RWPE2 (cell line): Measurements from ENCODE around the gene CDH26.

ENCODE experiments used
- ATAC-seq: fragments of 200-7000 bp; cut with Tn5 transposase; 3 replicates; pipeline ENCODE4 v1.9.1; 2021; ENCODE audit warnings: low read depth
- DNase-seq: peaks from one replicate; pipeline ENCODE4 v3.0.0-alpha.2; 2020; ENCODE audit warnings: low spot score
- H3K27ac ChIP-seq: fragments of 450-650 bp; 2 replicates; pipeline ENCODE4 v1.5.1; 2017; ENCODE audit warnings: mild to moderate bottlenecking; ENCODE audit not compliant: poor library complexity, severe bottlenecking
- H3K27me3 ChIP-seq: fragments of 250-450 bp; sonication (Bioruptor Pico); 2 replicates; pipeline ENCODE4 v1.5.1; 2021; ENCODE audit warnings: mild to moderate bottlenecking, moderate library complexity; ENCODE audit not compliant: insufficient read depth, poor library complexity, severe bottlenecking
- H3K36me3 ChIP-seq: fragments of 250-450 bp; sonication (Bioruptor Pico); 2 replicates; pipeline ENCODE4 v1.5.1; 2020; ENCODE audit warnings: low read depth, mild to moderate bottlenecking, moderate library complexity
- H3K4me1 ChIP-seq: fragments of 250-450 bp; sonication (Bioruptor Pico); 2 replicates; pipeline ENCODE4 v1.5.1; 2021; ENCODE audit warnings: mild to moderate bottlenecking, moderate library complexity; ENCODE audit not compliant: insufficient read depth, poor library complexity, severe bottlenecking
- H3K4me3 ChIP-seq: fragments of 250-450 bp; sonication (Bioruptor Pico); 2 replicates; pipeline ENCODE4 v1.5.1; 2021; ENCODE audit warnings: mild to moderate bottlenecking, moderate library complexity; ENCODE audit not compliant: severe bottlenecking
- H3K9me3 ChIP-seq: fragments of 250-450 bp; sonication (Bioruptor Pico); 2 replicates; pipeline ENCODE4 v1.5.1; 2021; ENCODE audit warnings: mild to moderate bottlenecking, moderate library complexity; ENCODE audit not compliant: severe bottlenecking
- TF ChIP-seq, protein P1 (sequence below): fragments of 450-650 bp; IDR thresholded peaks from one replicate; pipeline ENCODE4 v1.5.1; 2017; ENCODE audit warnings: mild to moderate bottlenecking, moderate library complexity; ENCODE audit not compliant: poor library complexity, severe bottlenecking

CDH26 gene

DNA sequence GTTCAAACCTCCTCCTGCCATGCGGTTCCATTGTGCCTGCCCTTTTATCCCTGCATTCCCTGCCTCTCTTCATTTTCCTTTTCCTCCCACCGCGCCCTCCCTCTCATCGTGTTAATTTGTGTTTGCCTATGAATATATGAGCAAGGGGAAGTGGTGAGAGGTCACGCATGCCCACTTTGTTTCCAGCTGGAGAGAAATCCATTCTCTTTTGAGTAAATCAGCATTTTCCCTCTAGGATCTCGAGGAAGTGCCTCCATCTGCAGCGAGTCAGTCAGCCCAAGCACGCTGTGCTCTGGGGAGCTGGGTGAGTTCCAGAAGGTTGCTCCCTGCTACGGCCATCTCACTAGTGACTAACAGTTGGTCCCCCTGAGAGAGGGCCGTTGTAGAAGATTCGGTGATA is 42.9 kb downstream of the CDH26 start:
- DNase-seq (no peak), ATAC-seq (no peak)
- Histone ChIP-seq H3K36me3 (no peaks in the 10 kb centered on the region), H3K27me3 (no peaks in the 10 kb centered on the region), H3K27ac (no peak overlapping the region), H3K4me1 (no peaks in the 10 kb centered on the region), H3K9me3 (no peaks in the 10 kb centered on the region), H3K4me3 (no peak overlapping the region)
- TF ChIP-seq, protein P1, sequence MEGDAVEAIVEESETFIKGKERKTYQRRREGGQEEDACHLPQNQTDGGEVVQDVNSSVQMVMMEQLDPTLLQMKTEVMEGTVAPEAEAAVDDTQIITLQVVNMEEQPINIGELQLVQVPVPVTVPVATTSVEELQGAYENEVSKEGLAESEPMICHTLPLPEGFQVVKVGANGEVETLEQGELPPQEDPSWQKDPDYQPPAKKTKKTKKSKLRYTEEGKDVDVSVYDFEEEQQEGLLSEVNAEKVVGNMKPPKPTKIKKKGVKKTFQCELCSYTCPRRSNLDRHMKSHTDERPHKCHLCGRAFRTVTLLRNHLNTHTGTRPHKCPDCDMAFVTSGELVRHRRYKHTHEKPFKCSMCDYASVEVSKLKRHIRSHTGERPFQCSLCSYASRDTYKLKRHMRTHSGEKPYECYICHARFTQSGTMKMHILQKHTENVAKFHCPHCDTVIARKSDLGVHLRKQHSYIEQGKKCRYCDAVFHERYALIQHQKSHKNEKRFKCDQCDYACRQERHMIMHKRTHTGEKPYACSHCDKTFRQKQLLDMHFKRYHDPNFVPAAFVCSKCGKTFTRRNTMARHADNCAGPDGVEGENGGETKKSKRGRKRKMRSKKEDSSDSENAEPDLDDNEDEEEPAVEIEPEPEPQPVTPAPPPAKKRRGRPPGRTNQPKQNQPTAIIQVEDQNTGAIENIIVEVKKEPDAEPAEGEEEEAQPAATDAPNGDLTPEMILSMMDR = no peak

DNA sequence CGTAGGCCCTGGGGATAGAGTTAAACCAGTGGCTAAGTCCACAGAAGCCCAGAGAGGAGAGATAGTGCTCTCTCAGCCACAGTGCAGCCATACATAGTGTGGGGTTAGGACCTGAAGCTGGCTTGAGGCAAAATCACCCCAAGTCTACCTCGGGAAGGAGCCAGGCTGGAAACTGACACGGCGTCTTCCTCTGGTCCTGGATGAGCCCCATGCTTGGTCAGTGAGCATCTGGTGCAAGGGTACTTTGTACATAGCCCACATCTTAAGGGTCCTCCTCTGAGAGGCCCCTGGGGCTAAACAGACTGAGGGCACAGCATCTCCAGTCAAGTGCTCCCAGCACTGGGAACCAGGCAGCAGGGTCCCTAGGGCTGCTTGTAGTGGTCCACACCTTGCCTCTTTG is 45.6 kb downstream of the CDH26 start:
- Histone ChIP-seq H3K36me3 (no peaks in the 10 kb centered on the region), H3K27ac (no peak overlapping the region), H3K4me1 (no peaks in the 10 kb centered on the region), H3K4me3 (no peak overlapping the region), H3K27me3 (no peaks in the 10 kb centered on the region), H3K9me3 (no peaks in the 10 kb centered on the region)
- ATAC-seq = no peak
- DNase-seq = no peak
- TF ChIP-seq, protein P1 = no peak

DNA sequence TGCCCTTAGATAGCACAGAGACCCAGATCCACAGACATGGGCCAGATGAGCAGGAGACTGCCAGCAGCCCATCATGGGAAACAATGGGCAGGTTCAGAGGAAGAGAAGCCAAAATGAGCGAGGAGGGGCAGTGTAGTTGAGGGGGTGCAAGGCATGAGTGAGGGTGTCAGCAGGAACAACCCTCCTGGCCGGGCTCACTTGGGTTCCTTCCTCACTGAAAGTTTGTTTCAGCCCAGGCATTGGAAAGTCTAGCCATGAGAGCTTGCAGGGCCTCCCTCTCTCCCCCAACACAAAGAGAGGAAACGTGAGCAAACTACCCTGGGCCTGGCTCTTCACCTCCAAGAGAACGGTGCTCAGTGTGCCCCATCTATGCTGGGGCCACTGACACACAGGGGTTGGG is 48.0 kb downstream of the CDH26 start:
- no peak for ATAC-seq
- H3K36me3 ChIP-seq = no peaks in the 10 kb centered on the region
- H3K4me1 ChIP-seq = no peaks in the 10 kb centered on the region
- H3K27ac ChIP-seq = no peak overlapping the region
- H3K4me3 ChIP-seq = no peak overlapping the region
- H3K27me3 ChIP-seq = no peaks in the 10 kb centered on the region
- DNase-seq = no peak
- TF ChIP-seq, protein P1 = no peak
- no peaks in the 10 kb centered on the region for H3K9me3 ChIP-seq

DNA sequence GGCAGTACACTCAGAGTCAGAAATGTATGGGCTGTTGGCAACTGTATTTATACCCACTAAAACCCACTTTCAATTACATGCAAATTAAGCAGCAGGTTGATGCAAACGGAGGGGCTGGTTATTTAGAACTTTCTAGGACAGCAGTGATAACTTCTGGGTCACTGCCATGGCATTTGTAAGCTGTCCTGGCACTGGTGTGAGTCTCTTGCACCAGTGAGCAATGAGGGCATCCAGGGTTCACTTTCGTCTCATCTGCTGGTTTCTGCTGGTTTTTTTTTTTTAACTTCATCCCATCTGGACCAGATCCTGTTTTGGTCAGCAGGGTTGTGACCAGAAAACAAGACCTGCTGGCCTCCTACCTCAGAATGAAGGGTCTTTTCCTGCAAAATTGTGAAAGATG is 49.2 kb downstream of the CDH26 start:
- Histone ChIP-seq H3K4me1 (no peaks in the 10 kb centered on the region), H3K9me3 (no peaks in the 10 kb centered on the region), H3K4me3 (no peak overlapping the region), H3K27me3 (no peaks in the 10 kb centered on the region), H3K27ac (no peak overlapping the region), H3K36me3 (no peaks in the 10 kb centered on the region)
- no peak for ATAC-seq
- TF ChIP-seq, protein P1 = no peak
- no peak for DNase-seq

DNA sequence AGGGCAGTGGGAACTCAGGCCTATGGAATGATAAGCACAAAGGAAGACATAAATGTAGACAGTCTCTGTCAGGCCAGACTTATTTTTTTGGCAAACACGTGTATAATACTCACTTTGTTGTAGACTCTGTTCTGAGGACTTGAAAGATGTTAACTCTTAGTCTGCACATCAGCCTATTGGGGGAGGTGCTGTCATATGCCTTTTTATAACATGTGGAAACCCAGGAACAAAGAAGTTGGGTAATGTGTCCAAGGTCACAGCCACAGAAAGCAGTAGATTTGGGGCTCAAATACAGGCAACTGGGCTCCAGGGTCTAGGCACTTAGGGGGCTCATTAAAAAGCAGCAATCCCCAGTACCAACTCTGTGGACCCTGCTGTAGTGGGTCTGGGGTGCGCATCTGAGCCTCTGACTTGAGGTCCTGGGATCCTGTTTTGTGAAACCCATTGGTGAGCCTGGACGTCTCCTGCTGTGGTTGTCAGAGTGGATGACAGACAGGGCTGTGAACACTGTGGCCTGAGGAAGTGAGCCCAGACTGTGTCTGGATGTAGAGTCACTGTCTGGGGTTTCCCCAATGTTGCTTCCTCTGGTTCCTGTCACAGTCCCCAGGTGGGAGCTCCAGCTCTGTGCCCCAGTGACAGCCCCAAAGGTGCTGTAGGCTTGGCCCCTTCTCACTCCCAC is 50.0 kb downstream of the CDH26 start:
- Histone ChIP-seq H3K4me1 (peaks cover 6% of the 10 kb centered on the region), H3K4me3 (no peak overlapping the region), H3K9me3 (no peaks in the 10 kb centered on the region), H3K27ac (no peak overlapping the region), H3K36me3 (no peaks in the 10 kb centered on the region), H3K27me3 (no peaks in the 10 kb centered on the region)
- DNase-seq (no peak), ATAC-seq (0 out of 3 replicates have a peak, but pooled peaks have one; percentile 11)
- TF ChIP-seq, protein P1 = no peak
